Stimulated activated CD8-positive, alpha-beta memory T cell treated with anti-CD3 and anti-CD28 coated beads, Interleukin-12 subunit alpha, Interleukin-12 subunit beta, amount 100 ng/mL, for 24 hours (primary cell): ENCODE results near the gene CDH2.

ENCODE experiments used
- DNase-seq: peaks from one replicate; pipeline ENCODE4 v3.0.0-alpha.2; 2020; ENCODE audit errors: extremely low read depth

Gene CDH2

DNA sequence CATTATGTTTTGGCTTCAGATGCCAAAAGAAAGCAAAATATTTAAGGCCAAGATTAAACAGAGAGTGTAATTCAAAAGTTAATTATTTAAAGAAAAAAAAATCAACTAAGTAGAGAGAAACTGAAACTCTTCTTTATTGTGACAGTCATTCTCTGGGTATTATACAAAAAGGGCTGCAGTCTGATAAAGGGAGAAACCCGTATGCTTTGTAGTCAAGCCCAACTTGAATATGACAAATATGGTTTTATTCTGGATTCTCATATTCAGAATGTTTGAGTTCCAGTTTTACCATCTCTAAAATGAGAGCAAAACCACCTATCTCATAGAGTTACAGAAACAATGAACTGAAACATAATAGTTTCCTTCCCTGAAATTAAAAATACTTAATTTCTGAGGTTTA lies 8.2 kb downstream of the CDH2 start:
- DNase-seq: no peak

DNA sequence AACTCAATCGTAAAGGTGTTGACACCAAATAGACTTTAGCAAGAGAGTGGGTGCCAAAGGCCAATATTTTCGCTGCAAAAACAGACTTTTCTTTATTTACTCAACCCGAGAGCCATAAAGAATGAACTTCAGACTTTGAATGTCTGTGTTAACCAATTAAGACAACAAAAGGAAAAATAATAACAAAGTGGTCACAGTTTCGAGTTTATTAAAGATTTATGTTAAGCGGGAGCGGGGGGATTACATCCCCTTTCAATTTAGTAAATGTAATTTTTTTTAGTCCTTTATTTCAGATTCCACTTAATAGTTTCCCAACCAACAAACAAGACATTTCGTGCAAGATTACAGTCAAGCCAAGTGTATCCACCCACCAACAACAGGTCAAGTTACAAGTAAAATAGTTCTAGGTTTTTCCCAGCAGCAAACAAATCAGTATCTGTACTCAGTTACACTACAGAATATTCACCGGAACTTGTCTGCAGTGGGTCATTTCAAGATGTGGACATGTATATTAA lies 9.0 kb downstream of the CDH2 start:
- no peak for DNase-seq

DNA sequence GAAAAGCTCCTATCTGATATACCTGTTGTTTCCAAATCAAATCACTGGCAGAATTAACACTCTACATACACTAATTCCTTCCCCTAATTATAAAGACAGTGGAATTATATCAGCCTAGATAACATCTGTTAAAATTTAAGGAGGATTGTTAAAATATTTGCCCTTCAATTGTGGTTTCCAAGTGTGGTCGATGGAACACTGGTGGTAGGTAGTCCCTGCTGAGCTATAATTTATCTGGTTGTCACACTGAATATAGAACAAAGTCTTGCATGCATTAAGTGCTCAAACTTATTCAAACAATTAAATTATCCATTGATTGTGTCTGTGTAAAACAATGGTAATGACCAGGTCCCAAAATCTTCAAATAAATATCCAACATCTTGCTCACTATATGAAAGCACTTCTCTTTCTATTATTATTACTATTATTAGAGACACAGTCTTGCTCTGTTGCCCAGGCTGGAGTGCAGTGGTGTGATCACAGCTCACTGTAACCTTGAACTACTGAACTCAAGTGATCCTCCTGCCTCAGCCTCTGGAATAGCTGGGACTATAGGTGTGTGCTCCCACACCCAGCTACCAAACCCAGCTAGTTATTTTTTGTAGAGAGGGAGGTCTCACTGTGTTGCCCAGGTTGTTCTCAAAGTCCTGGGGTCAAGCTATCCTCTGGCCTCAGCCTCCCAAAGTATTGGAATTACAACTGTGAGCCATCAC lies 12.0 kb downstream of the CDH2 start:
- DNase-seq: no peak

DNA sequence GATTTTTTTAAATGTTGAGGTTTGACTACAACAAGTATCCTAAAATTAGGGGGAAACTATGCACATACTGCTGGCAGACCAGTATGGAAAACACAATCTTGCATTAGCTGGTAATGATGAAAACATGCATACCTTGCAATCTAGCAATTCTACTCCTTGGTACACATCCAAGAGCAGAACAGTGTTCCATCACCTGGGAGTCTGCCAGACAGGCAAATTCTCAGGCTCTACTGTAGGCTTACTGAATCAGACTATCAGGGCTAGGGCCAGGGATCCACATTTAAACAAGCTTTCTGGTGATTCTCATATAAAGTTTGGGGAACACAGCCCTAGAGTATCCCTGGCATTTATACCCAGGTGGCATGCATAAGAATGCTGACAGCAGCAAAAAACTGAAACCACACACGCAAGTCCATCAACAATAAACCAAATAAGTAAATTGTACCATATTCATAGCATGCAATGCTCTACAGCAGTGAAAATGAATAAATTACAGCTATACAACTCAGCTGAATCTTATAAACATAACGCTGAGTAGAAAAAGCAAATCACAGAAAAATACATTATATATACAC lies 13.6 kb downstream of the CDH2 start:
- no peak for DNase-seq

DNA sequence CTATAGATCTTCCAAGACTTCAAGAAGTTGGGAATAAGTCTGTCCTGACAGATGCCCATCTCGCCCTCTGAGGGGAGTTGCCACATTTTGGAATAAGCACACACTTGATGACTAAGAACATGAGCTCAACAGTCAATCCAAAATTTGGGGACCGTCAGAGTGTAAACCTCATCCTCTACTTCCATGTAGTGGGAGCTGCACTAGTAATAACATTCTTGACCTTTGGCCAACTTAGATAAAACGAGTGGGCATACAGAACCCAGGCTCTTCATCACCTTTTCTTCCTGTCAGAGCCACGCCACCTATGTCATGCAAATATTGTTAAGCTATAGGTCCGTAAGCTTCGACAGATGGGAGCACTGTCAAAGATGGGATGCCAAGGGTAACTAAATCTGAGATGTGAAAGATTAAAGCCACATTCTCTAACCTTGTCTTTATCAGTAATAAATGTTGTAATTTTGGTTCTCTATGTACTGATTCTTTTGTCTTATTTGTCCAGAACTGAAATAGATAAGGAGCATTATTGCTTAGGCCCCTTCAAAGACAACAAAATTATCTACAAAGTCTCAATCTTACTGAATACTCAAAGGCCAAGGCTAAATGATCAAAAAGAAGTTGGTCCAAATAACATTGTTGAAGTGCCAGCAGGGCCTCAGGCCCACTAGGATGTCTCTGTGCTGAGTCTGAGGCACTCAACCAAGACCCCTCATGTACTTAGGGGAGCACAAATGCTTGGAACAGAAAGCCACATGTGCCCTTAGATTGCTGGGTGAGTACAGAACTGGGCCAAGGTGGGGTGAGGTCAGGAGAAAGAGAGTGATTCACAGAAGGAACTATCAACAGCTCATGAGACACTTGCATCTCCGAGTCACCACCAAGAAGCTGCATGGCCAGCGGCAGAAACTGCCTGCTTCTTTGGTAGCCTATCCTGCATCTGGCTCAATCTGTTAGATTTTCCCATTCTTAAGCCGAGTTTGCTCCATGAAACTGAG lies 15.0 kb downstream of the CDH2 start:
- DNase-seq: no peak

DNA sequence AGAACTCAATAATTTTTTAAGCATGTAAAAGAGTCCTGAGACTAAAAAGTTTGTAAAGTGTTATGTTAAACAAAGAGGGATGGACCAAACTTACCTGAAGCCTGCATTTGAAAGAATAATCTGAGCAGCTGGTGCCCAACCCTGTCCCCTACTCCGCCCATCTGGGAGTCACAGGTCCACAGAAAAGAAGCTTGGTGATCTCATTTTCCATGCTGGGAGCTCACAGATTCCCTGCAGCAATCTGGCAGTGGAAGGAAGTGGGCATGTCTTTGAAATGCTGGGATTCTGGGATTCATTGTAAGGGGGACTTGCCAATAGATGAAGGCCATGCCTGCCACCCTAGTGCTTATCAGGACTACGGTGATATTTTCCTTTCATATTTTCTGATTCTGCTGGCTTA lies 17.9 kb downstream of the CDH2 start:
- DNase-seq: no peak

DNA sequence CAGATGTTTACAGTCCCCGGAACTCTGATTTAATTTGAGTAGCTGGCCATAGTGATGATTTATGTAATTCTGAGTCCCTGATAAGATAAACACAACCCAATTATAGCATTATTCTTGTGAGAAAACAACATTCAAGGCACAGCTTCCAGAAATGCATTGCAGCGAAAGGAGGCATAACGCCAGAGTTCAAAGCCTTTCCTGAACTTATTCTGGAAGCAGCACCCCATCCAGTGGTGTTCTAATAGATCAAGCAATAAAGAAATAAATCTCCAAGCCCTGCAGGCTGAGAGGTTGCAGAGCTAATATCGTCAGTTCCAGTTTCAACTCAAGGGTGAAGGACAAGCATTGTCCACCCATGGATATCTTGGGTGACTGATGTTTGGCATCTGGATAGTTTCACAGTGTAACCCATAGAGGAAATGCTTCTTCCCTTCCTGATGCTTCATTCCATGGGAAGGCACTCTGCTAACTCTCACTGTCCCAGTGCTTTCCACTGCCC lies 18.8 kb downstream of the CDH2 start:
- no peak for DNase-seq

DNA sequence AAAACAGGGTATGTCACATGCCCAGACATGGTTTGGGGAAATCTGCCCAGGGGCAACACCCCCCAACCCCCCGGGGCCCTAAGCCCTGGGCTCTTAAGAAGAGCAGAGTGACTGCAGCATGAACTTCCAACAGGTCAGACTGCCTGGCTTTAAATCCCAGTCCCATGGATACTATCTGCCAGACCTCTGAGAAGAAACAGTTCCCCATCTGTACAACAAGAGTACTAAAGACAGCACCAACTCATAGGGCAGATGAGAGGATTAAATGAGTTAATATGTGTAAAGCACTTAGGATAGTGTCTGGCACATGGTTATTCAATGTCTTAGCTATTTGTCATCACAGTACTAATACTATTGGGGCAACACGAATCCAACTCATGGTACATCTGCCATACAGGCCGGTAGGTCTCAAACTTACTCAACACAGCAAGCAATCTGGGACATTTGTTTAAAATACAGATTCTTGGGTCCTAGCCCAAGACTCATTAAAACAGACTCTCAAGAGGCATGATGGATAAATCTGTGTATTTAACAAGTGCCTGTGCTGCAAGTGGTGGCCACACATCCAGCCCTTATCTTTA lies 23.4 kb downstream of the CDH2 start:
- DNase-seq: no peak

DNA sequence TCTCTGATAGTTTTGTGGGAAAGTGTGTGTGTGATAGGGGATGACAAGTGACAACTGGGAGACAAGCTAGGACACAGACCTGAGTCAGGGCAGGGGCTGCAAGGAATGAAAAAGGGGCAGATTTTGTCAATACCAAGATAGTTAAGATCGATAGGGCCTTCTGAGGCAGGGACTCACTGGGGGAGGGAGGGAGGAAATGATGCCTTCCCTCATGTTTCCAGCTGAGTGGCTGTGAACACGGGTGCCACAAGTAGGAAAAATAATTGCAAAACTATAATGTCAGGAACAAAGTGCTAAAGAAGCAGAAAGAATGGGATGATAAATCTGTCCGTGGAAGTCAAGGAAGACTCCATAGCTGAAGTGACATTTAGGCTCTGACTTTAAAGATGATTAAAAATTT lies 24.2 kb downstream of the CDH2 start:
- DNase-seq: no peak

DNA sequence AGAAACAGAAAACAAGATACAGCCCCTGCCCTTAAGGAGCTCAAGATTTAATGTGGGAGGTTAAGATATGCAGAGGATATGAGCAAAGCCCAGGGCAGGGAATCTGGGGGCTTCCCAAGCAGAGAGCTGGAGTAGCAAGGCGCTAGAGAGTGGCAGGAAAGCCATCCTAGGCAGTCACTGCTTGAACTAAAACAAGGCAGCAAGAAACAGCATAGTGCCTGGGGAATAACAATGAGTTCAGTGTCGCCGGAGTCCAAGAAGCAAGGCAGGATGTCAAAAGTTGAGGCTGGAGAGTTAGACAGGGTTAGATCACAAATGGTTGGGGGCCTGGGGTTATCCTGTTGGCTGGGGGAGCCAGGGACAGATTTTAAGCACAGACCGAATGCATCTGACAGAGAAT lies 24.6 kb downstream of the CDH2 start:
- no peak for DNase-seq

DNA sequence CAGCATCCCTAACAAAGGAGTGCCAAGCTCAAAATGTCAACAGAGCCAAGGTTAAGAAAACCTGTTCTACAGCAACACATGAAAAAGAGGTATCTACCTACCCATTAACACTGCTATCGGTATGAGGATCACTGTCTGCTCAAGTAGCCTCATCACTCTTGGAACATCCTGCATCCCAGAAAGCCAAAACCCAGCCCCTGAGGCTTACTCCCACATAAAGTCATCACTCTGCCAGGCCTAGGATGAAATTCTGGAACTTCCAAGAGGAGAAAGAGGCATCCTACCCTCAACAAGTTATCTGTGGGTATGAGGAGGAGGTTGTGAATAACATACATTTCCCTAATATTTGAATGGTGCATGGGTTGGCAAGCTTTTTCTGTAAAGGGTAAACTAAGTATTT lies 25.5 kb downstream of the CDH2 start:
- no peak for DNase-seq

DNA sequence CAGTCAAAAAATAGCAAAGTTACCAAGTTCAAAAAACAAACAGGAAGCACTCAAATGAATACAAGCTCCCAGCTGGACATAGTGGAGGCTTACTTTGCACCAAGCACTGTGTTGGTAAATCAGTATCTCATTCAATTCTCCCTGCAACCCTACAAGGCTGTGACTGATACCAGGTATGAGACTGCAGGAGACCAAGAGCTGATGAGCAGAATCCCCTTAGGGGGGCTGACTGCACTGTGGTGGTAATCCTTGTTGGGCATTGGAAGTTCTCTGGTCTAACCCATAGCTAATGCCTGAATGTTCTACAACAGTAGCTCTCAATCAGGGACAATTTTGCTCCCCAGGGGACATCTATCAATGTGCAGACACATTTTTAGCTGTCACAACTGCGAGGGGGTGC lies 26.0 kb downstream of the CDH2 start:
- DNase-seq: no peak

DNA sequence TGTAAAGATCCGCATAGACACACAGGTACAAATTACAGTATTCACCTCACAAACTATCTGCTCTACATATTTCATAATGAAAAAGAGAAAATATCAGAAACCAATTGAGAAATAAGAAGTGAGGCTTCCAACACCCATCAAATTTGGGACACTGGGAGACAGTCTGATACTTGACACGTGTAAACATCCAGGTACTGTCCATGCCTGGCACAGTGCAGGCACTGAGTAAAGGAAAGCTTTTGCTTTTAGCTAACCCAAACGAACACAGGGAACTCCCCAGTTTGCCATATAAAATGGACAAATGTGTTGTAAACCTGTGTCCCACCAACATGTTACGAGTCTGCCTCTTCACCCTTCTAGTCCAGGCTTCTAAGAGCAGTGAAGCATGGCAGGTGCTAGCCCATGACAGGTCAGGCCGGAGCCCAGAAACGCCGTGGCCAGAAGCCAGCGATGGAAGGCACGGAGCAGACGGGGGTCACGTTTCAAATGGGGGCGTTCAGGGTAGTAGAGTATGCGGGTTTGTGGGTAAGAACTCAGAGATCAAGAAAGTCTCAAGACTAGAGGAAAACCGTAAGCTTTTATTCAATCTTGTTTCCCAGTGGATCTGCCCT lies 27.0 kb downstream of the CDH2 start:
- DNase-seq: no peak

DNA sequence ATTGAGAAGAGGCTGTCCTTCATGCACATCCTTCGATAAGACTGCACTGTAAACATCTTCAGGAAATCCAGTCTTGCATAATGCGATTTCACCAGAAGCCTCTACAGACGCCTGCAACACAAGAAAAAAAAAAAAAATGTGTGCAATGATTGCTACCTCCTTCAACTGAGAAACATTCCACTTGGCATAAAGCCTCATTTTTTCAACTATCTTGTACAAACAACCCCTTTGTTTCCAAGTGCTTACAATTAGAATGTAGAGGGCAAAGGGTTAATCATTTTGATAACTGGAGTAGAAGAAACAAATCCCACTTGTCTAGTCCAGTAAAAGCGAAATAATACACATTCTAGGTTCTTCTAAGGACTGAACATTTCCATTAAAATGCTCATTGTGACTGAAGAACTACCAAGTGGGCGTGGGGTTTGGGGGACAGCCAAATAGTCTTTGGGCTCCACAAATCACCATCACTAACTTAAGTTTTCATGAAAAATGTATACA lies 29.2 kb downstream of the CDH2 start:
- no peak for DNase-seq

DNA sequence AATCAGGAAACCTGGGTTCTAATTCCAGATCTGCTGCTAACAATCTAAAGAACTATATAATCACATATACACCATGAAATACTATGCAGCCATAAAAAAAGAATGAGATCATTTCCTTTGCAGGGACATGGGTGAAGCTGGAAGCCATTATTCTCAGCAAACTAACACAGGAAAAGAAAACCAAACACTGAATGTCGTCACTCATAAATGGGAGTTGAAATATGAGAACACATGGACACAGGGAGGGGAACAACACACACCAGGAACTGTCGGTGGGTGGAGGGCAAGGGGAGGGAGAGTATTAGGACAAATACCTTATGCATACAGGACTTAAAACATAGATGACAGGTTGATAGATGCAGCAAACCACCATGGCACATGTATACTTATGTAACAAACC lies 33.2 kb downstream of the CDH2 start:
- DNase-seq: no peak

DNA sequence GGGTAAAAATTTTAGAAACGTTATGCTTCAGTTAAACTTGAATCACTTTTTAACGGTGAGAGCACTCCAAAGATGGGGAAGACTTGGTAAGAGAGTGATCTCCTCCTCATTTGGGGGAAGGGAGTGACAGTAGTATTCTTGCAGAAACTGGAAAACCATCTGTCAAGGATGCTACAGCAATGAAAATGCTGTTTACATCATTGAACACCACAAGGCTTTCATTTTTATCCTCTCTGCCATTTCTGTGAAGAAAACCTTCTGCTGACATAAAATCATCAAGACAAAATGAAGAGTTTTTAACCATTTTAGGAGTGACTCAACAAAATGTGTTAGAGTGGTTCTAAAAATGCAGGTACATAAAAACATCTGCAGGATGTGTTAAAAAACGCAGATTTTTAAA lies 38.1 kb downstream of the CDH2 start:
- DNase-seq: no peak

DNA sequence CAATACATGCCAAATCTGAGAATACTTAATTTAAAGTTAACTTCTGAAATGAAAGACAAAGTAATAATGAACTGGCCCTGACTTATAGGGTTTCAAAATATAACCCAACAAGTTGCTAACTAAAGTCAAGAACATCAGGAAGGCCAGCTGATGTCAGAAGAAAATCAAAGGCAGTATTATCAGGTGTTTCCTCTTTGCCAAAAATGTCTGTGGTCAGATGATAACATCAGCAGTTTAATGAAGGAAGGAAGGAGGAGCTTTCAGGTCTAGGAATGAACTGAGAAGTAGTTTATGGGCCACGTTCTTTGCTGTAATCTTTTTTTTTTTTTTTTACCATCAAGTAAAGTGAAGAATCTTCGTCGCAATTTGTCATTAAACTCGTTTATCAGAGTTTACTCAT lies 40.9 kb downstream of the CDH2 start:
- DNase-seq: no peak

DNA sequence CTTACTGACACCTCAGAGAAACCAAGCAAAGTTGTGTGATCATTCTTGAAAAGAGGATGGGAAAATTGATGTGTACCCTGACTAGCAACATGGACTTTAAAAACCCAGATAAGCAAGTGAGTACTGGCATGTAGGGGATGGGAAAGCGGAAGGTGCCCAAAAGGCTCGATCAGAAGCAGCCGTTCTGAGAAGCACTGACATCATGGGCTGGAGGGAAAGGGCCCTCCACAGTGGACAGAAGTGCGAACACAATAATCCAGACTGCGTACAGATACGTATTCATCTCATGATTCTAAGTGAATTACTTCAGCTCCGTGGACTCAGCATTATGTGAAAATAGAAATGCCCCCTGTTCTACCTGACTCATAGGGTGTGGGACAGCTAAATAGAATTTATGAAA lies 42.2 kb downstream of the CDH2 start:
- no peak for DNase-seq

DNA sequence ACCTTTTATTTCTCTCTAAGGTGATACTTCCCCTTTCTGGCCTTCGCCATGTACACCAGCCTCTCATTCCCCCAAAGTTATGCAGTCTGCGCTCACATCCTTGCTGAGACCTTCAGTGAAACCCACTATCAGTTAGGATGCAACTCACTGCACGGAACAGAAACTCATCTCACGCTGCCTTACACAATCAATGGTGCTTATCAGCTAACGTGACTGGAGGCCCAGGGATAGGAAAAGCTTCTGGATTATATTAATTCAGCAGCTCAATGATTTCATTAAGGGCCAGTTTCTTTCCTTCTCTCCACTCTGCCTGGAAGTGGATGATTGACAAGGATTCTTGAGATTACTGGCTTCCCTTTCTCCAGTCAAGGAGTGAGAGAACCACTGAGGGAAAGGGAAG lies 44.8 kb downstream of the CDH2 start:
- no peak for DNase-seq

DNA sequence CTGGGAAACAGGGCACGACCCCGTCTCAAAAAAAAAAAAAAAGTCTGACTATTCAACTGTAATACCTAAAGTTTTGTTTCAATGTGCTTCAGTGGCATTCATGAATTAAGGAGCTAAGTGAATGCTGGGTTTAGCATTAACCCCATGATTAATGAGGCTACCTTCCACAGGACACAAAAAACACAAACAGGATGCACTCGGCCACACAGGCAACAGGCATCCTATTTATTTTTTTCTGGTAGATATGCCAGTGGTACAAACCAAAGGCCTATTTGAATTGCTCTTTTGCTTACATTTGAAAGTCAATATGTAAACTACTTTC lies 48.3 kb downstream of the CDH2 start:
- no peak for DNase-seq
